DOHH2 (cell line): ENCODE results near the gene FLNB.

ENCODE experiments used
- CTCF ChIP-seq: fragments of 200-600 bp; sonication (generic); IDR thresholded peaks from one replicate; pipeline ENCODE4 v1.5.1; 2014; ENCODE audit warnings: antibody characterized with exemption, mild to moderate bottlenecking, low read depth, low read length; ENCODE audit not compliant: poor library complexity, severe bottlenecking
- EZH2phosphoT487 ChIP-seq: fragments of 200-600 bp; sonication (generic); IDR thresholded peaks from 2 replicates; pipeline ENCODE4 v1.6.1; 2017; ENCODE audit warnings: borderline replicate concordance, mild to moderate bottlenecking, antibody characterized with exemption, low read length, moderate library complexity, mixed read lengths

- TF ChIP-seq CTCF (no peak), EZH2phosphoT487 (no peak)
Measured at GRCh38 chr3:58000306-58001085, 7.7 kb upstream of the FLNB start.
